ENCODE measurements around the gene DCUN1D3.

GRCh38 chr16:20889625-20890275, 10.4 kb downstream of the DCUN1D3 start:
- no peak for TF ChIP-seq CTCF (conservative IDR thresholded peaks at IDR 0.05; ENCODE audit: low read depth in 2 of 2)
- no peak for TF ChIP-seq EZH2 (IDR thresholded peaks at IDR 0.05; ENCODE audit: low read depth, unreplicated experiment)
- no peak for TF ChIP-seq CREB1 (CRISPR knock-in tag; IDR thresholded peaks at IDR 0.05; ENCODE audit: low read depth)
- TF ChIP-seq POLR2AphosphoS5 (IDR thresholded peaks at IDR 0.05; ENCODE audit: low read depth): no peak
- no peak for TF ChIP-seq STAT1 (IDR thresholded peaks at IDR 0.05; ENCODE audit: unreplicated experiment)
- TF ChIP-seq JUNB (IDR thresholded peaks at IDR 0.05; ENCODE audit: unreplicated experiment): no peak
- no peak for TF ChIP-seq ETS1 (IDR thresholded peaks at IDR 0.05)
- no peak for TF ChIP-seq EZH2phosphoT487 (IDR thresholded peaks at IDR 0.05; ENCODE audit: unreplicated experiment)
- no peak for TF ChIP-seq ZNF114 (CRISPR knock-in tag; IDR thresholded peaks at IDR 0.05)
- TF ChIP-seq NANOG (IDR thresholded peaks at IDR 0.05; ENCODE audit: borderline replicate concordance): no peak
- no peak for TF ChIP-seq REST (IDR thresholded peaks at IDR 0.05; ENCODE audit: unreplicated experiment)
